ENCODE measurements around the gene AKR1C3.
"Not testable (repeated sequence)": the region's sequence is repeated elsewhere in the genome, so short reads cannot be mapped to it uniquely, and the experiment has no call there.

The AKR1C3 gene

GRCh38 chr10:5094265-5095205 lies at the start of gene AKR1C3:
Gene AKR1C3 (plus strand): TSS chr10:5094414. CDS start chr10:5094445, 31 bp downstream.
- peak; percentile 71 for DNase-seq (ENCODE audit: low read depth, low spot score)

- no peak for DNase-seq (ENCODE audit: low read depth, low spot score)
These were observed 49.1 kb upstream of the AKR1C3 start for GRCh38 chr10:5045095-5045494.

- no peak for DNase-seq (ENCODE audit: low read depth, low spot score)
These were observed 47.8 kb upstream of the AKR1C3 start for GRCh38 chr10:5046410-5046809.

- not testable (repeated sequence) for DNase-seq (ENCODE audit: low read depth, low spot score)
These were observed 47.2 kb upstream of the AKR1C3 start for GRCh38 chr10:5047055-5047454.

GRCh38 chr10:5047912-5048628 lies 46.1 kb upstream of the AKR1C3 start:
- no peak for DNase-seq (ENCODE audit: low read depth, low spot score)

GRCh38 chr10:5052951-5053500 lies 41.2 kb upstream of the AKR1C3 start:
- DNase-seq (ENCODE audit: low read depth, low spot score) = not testable (repeated sequence)

GRCh38 chr10:5054831-5055230 lies 39.4 kb upstream of the AKR1C3 start:
- DNase-seq (ENCODE audit: low read depth, low spot score) = not testable (repeated sequence)

GRCh38 chr10:5059267-5059666 lies 34.9 kb upstream of the AKR1C3 start:
- not testable (repeated sequence) for DNase-seq (ENCODE audit: low read depth, low spot score)

- DNase-seq (ENCODE audit: low read depth, low spot score) = not testable (repeated sequence)
These were observed 33.4 kb upstream of the AKR1C3 start for GRCh38 chr10:5060791-5061190.

- DNase-seq (ENCODE audit: low read depth, low spot score) = no peak
These were observed 29.6 kb upstream of the AKR1C3 start for GRCh38 chr10:5064656-5065055.

GRCh38 chr10:5068274-5068984 lies 25.8 kb upstream of the AKR1C3 start:
- DNase-seq (ENCODE audit: low read depth, low spot score) = no peak

GRCh38 chr10:5070648-5071410 lies 23.4 kb upstream of the AKR1C3 start:
- no peak for DNase-seq (ENCODE audit: low read depth, low spot score)

- DNase-seq (ENCODE audit: low read depth, low spot score) = peak; percentile 93
These were observed 22.6 kb upstream of the AKR1C3 start for GRCh38 chr10:5071411-5072198.

- no peak for DNase-seq (ENCODE audit: low read depth, low spot score)
These were observed 20.6 kb upstream of the AKR1C3 start for GRCh38 chr10:5073659-5074058.

GRCh38 chr10:5076615-5077014 lies 17.6 kb upstream of the AKR1C3 start:
- peak; percentile 85 for DNase-seq (ENCODE audit: low read depth, low spot score)

- no peak for DNase-seq (ENCODE audit: low read depth, low spot score)
These were observed 15.6 kb upstream of the AKR1C3 start for GRCh38 chr10:5078547-5079180.

GRCh38 chr10:5079306-5079830 lies 14.8 kb upstream of the AKR1C3 start:
- no peak for DNase-seq (ENCODE audit: low read depth, low spot score)

GRCh38 chr10:5079836-5080235 lies 14.4 kb upstream of the AKR1C3 start:
- DNase-seq (ENCODE audit: low read depth, low spot score) = no peak

GRCh38 chr10:5081091-5081490 lies 13.1 kb upstream of the AKR1C3 start:
- no peak for DNase-seq (ENCODE audit: low read depth, low spot score)

Data from astrocyte of the hippocampus (primary cell).